Measurements from ENCODE around the gene ZNF135. TPM values are rescaled to one million over a fixed set of nuclear protein-coding genes. Genes with fewer than 3 reads are reported as not detected.

Gene ZNF135
- total and polyA plus RNA-seq, 2 donors from 2014 or later = 5.6 to 9.7 TPM

DNA sequence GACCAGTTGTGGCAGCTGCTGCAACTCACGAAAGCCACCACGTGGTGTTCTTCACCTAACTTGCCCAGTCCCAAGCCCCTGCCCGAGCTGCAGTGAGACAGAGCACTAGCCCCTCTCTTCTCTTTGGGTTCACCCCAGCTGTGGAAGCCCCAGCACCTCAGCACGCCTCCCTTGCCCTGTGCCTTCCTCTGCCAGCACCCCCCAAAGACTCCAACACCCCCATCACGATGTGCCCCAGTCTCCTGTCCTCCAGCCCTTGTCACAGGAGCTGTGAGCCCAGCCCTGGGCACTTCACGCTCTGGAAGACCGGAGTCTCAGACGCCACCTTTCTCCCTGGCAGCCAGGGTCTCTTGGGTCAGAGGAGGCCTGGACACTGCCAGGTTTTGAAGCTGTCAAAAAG, 2.2 kb upstream of the ZNF135 start:
- peaks cover 0 to 9% (median 0%) of the 10 kb centered on the region in 3 donors for H3K9me3 ChIP-seq (ENCODE audit: control insufficient read depth in 2 of 3, insufficient read depth in 1 of 3, low read length in 3 of 3)

DNA sequence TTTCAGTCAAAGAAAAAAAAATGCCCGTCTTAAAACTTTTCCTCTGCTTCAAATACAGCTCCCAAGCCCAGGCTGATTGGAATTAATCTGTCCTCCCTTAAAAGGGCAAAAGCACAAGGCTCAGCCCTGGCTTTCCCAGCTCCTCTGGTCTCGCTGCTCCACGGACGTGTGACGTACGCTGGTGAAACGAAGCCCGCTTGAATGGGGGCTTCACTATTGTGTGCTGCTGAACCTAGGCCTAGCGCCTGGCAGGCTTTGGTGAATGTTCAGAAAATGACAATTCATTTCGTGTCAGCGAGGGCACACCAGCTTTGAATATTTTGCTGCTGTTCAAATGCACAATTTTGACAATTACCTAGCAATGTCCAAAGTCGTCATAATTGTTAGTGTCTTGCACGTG, 615 bp upstream of the ZNF135 start:
- FAIRE-seq = no peak
- TF ChIP-seq, protein P1, sequence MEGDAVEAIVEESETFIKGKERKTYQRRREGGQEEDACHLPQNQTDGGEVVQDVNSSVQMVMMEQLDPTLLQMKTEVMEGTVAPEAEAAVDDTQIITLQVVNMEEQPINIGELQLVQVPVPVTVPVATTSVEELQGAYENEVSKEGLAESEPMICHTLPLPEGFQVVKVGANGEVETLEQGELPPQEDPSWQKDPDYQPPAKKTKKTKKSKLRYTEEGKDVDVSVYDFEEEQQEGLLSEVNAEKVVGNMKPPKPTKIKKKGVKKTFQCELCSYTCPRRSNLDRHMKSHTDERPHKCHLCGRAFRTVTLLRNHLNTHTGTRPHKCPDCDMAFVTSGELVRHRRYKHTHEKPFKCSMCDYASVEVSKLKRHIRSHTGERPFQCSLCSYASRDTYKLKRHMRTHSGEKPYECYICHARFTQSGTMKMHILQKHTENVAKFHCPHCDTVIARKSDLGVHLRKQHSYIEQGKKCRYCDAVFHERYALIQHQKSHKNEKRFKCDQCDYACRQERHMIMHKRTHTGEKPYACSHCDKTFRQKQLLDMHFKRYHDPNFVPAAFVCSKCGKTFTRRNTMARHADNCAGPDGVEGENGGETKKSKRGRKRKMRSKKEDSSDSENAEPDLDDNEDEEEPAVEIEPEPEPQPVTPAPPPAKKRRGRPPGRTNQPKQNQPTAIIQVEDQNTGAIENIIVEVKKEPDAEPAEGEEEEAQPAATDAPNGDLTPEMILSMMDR (IDR thresholded peaks at IDR 0.05; ENCODE audit: borderline replicate concordance, extremely low read depth, insufficient read depth) = no peak
- peak in 1 of 5 donors; percentile 39 for DNase-seq
- peak overlapping the region in 2 of 3 donors; percentile 44 to 84 for H3K9ac ChIP-seq (ENCODE audit: low read length in 3 of 3)
- peak overlapping the region; percentile 92 for H3K27ac ChIP-seq (ENCODE audit: low read depth in 2 of 2, low read length in 2 of 2)
- H3K9me3 ChIP-seq (ENCODE audit: control insufficient read depth in 2 of 3, insufficient read depth in 1 of 3, low read length in 3 of 3) = peaks cover 0 to 9% (median 0%) of the 10 kb centered on the region in 3 donors
- peaks cover 0 to 16% (median 0%) of the 10 kb centered on the region in 3 donors for H3K4me1 ChIP-seq (ENCODE audit: control insufficient read depth in 2 of 3, insufficient read depth in 2 of 3, low read depth in 1 of 3, low read length in 3 of 3)
- H3K4me3 ChIP-seq (ENCODE audit: low read length in 3 of 3) = peak overlapping the region; percentile 49 to 82 (median 59)
- peaks cover 0 to 4% (median 0%) of the 10 kb centered on the region in 3 donors for H3K36me3 ChIP-seq (ENCODE audit: control insufficient read depth in 2 of 3, insufficient read depth in 3 of 3, low read length in 3 of 3)
- intact Hi-C loops (cut with DNase I) = no loop called here
- no peaks in the 10 kb centered on the region for H3K27me3 ChIP-seq (ENCODE audit: control insufficient read depth, insufficient read depth, low read length)

More for the DNA sequence above, 2.2 kb upstream of the ZNF135 start:
- no peak for FAIRE-seq
- TF ChIP-seq, protein P1 (IDR thresholded peaks at IDR 0.05; ENCODE audit: borderline replicate concordance, extremely low read depth, insufficient read depth) = no peak
- intact Hi-C loops (cut with DNase I) = no loop called here
- H3K9ac ChIP-seq (ENCODE audit: low read length in 3 of 3) = no peak overlapping the region
- no peaks in the 10 kb centered on the region for H3K36me3 ChIP-seq (ENCODE audit: control insufficient read depth in 2 of 3, insufficient read depth in 3 of 3, low read length in 3 of 3)
- DNase-seq = peak in 1 of 5 donors; percentile 39
- peaks cover 0 to 16% (median 0%) of the 10 kb centered on the region in 3 donors for H3K4me1 ChIP-seq (ENCODE audit: control insufficient read depth in 2 of 3, insufficient read depth in 2 of 3, low read depth in 1 of 3, low read length in 3 of 3)
- no peak overlapping the region for H3K4me3 ChIP-seq (ENCODE audit: low read length in 3 of 3)
- H3K27ac ChIP-seq (ENCODE audit: low read depth in 2 of 2, low read length in 2 of 2) = no peak overlapping the region
- no peaks in the 10 kb centered on the region for H3K27me3 ChIP-seq (ENCODE audit: control insufficient read depth, insufficient read depth, low read length)

DNA sequence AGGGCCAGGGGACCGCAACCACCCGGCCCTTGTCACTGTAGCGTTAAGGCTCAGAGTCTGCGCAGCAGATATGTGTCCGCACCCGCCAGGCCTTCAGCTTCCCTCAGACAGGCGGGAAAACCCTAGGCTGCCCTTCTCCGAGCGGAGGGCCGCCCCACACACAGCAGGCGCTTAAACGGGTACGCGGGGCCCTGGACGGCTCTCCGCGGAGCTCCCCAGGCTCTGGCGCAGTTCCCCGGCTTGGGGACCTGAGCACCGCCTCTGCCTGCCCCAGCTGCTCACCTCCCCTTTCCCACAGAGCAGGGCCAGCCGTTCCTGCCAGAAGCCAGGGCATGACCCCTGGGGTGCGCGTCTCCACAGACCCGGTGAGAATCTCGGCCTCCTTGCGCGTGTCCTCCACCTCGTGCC, 593 bp downstream of the ZNF135 start:
- peak in 2 of 5 donors; percentile 74 to 76 for DNase-seq
- TF ChIP-seq, protein P1 (IDR thresholded peaks at IDR 0.05; ENCODE audit: borderline replicate concordance, extremely low read depth, insufficient read depth) = no peak
- H3K9me3 ChIP-seq (ENCODE audit: control insufficient read depth in 2 of 3, insufficient read depth in 1 of 3, low read length in 3 of 3) = peaks cover 0 to 13% (median 0%) of the 10 kb centered on the region in 3 donors

More for the DNA sequence above, 593 bp downstream of the ZNF135 start:
- Histone ChIP-seq H3K4me3 (ENCODE audit: low read length in 3 of 3) (peak overlapping the region; percentile 18 to 82 (median 68)), H3K27me3 (ENCODE audit: control insufficient read depth, insufficient read depth, low read length) (no peaks in the 10 kb centered on the region), H3K9ac (ENCODE audit: low read length in 3 of 3) (peak overlapping the region; percentile 18 to 86 (median 69)), H3K27ac (ENCODE audit: low read depth in 2 of 2, low read length in 2 of 2) (peak overlapping the region; percentile 92), H3K36me3 (ENCODE audit: control insufficient read depth in 2 of 3, insufficient read depth in 3 of 3, low read length in 3 of 3) (peaks cover 0 to 8% (median 0%) of the 10 kb centered on the region in 3 donors), H3K4me1 (ENCODE audit: control insufficient read depth in 2 of 3, insufficient read depth in 2 of 3, low read depth in 1 of 3, low read length in 3 of 3) (peaks cover 0 to 12% (median 0%) of the 10 kb centered on the region in 3 donors)
- intact Hi-C loops (cut with DNase I) = no loop called here
- FAIRE-seq = no peak

Measured in kidney (tissue), 14 donors.